Spleen (tissue), 7 donors: Measurements from ENCODE around the gene CMIP.

Source experiments
- POLR2A ChIP-seq, 3 donors: fragments of 450-650 bp; IDR thresholded peaks; one replicate each; pipeline ENCODE4 v1.5.1; 2017; ENCODE audit warnings: antibody characterized with exemption in 3 of 3, mild to moderate bottlenecking in 1 of 3
- TF ChIP-seq, protein P1 (sequence below), 11 experiments: fragments of 200-600 bp in 7 of 11; fragments of 450-650 bp in 4 of 11; sonication (generic) in 4 of 11; IDR thresholded peaks in 8 of 11; conservative IDR thresholded peaks in 3 of 11; 1 replicate in 7 of 11; 2 replicates in 4 of 11; pipeline versions ENCODE4 v1.4.0 to v1.8.0; 2016 to 2021; ENCODE audit warnings: antibody characterized with exemption in 11 of 11, inconsistent platforms in 4 of 11, mild to moderate bottlenecking in 1 of 11
- donor health status: DM: no; HTN: no; CAD: no; lungs with moderate emphysema.
- donor health status: DM: no; HTN: no; CAD: no.
- donor health status: DM: no; HTN: no; CAD: no.

GRCh38 chr16:81484908-81485624 lies 40.5 kb downstream of the CMIP start:
- TF ChIP-seq POLR2A (IDR thresholded peaks at IDR 0.05), result no peak
- TF ChIP-seq, protein P1, sequence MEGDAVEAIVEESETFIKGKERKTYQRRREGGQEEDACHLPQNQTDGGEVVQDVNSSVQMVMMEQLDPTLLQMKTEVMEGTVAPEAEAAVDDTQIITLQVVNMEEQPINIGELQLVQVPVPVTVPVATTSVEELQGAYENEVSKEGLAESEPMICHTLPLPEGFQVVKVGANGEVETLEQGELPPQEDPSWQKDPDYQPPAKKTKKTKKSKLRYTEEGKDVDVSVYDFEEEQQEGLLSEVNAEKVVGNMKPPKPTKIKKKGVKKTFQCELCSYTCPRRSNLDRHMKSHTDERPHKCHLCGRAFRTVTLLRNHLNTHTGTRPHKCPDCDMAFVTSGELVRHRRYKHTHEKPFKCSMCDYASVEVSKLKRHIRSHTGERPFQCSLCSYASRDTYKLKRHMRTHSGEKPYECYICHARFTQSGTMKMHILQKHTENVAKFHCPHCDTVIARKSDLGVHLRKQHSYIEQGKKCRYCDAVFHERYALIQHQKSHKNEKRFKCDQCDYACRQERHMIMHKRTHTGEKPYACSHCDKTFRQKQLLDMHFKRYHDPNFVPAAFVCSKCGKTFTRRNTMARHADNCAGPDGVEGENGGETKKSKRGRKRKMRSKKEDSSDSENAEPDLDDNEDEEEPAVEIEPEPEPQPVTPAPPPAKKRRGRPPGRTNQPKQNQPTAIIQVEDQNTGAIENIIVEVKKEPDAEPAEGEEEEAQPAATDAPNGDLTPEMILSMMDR (IDR thresholded peaks at IDR 0.05 in 8 of 11, conservative IDR thresholded peaks at IDR 0.05 in 3 of 11), result no peak
